HUES48 (cell line): ENCODE measurements around the gene TNS3.

Experiments used
- H3K27ac ChIP-seq: one replicate; pipeline ENCODE4 v1.7.0; 2013; ENCODE audit warnings: low read depth, low read length, inconsistent platforms
- H3K27me3 ChIP-seq: 2 replicates; pipeline ENCODE4 v1.6.1; 2013; ENCODE audit warnings: mild to moderate bottlenecking, low read length; ENCODE audit not compliant: control insufficient read depth, insufficient read depth
- H3K36me3 ChIP-seq: 2 replicates; pipeline ENCODE4 v1.6.1; 2013; ENCODE audit warnings: low read length; ENCODE audit not compliant: control insufficient read depth, insufficient read depth
- H3K4me1 ChIP-seq: 2 replicates; pipeline ENCODE4 v1.6.1; 2013; ENCODE audit warnings: mild to moderate bottlenecking, low read length; ENCODE audit not compliant: control insufficient read depth, insufficient read depth
- H3K4me3 ChIP-seq: 2 replicates; pipeline ENCODE4 v1.5.1; 2013; ENCODE audit warnings: mild to moderate bottlenecking, low read depth, low read length
- H3K9ac ChIP-seq: 2 replicates; pipeline ENCODE4 v1.6.1; 2013; ENCODE audit warnings: mild to moderate bottlenecking, low read depth, low read length, moderate library complexity
- H3K9me3 ChIP-seq: 2 replicates; pipeline ENCODE4 v1.6.1; 2013; ENCODE audit warnings: low read length; ENCODE audit not compliant: control insufficient read depth, insufficient read depth

The TNS3 gene

GRCh38 chr7:47290867-47291266, 291.0 kb downstream of the TNS3 start:
- Histone ChIP-seq H3K4me3 (no peak overlapping the region), H3K27me3 (no peaks in the 10 kb centered on the region), H3K4me1 (no peaks in the 10 kb centered on the region), H3K36me3 (peaks cover 34% of the 10 kb centered on the region), H3K9ac (no peak overlapping the region), H3K9me3 (no peaks in the 10 kb centered on the region), H3K27ac (no peak overlapping the region)

- no peaks in the 10 kb centered on the region for H3K4me1 ChIP-seq
- H3K27ac ChIP-seq: no peak overlapping the region
- no peaks in the 10 kb centered on the region for H3K27me3 ChIP-seq
- H3K9me3 ChIP-seq: no peaks in the 10 kb centered on the region
- no peak overlapping the region for H3K4me3 ChIP-seq
- H3K9ac ChIP-seq: no peak overlapping the region
- peaks cover 34% of the 10 kb centered on the region for H3K36me3 ChIP-seq
Observed at GRCh38 chr7:47290466-47290865, 291.4 kb downstream of the TNS3 start.

- H3K9ac ChIP-seq: no peak overlapping the region
- H3K9me3 ChIP-seq: no peaks in the 10 kb centered on the region
- H3K36me3 ChIP-seq: peaks cover 48% of the 10 kb centered on the region
- H3K27me3 ChIP-seq: no peaks in the 10 kb centered on the region
- H3K27ac ChIP-seq: no peak overlapping the region
- H3K4me1 ChIP-seq: no peaks in the 10 kb centered on the region
- no peak overlapping the region for H3K4me3 ChIP-seq
Observed at GRCh38 chr7:47288060-47288459, 293.9 kb downstream of the TNS3 start.

GRCh38 chr7:47285860-47286491, 295.9 kb downstream of the TNS3 start:
- H3K9me3 ChIP-seq: no peaks in the 10 kb centered on the region
- H3K27ac ChIP-seq: no peak overlapping the region
- no peaks in the 10 kb centered on the region for H3K27me3 ChIP-seq
- H3K4me1 ChIP-seq: no peaks in the 10 kb centered on the region
- H3K4me3 ChIP-seq: no peak overlapping the region
- H3K36me3 ChIP-seq: peaks cover 43% of the 10 kb centered on the region
- H3K9ac ChIP-seq: no peak overlapping the region

- Histone ChIP-seq H3K36me3 (peaks cover 45% of the 10 kb centered on the region), H3K27ac (no peak overlapping the region), H3K4me1 (no peaks in the 10 kb centered on the region), H3K4me3 (no peak overlapping the region), H3K9ac (no peak overlapping the region), H3K9me3 (no peaks in the 10 kb centered on the region), H3K27me3 (no peaks in the 10 kb centered on the region)
Observed at GRCh38 chr7:47284691-47285635, 296.9 kb downstream of the TNS3 start.

GRCh38 chr7:47283497-47284131, 298.3 kb downstream of the TNS3 start:
- H3K9ac ChIP-seq: no peak overlapping the region
- no peaks in the 10 kb centered on the region for H3K27me3 ChIP-seq
- H3K9me3 ChIP-seq: no peaks in the 10 kb centered on the region
- H3K27ac ChIP-seq: no peak overlapping the region
- H3K4me1 ChIP-seq: no peaks in the 10 kb centered on the region
- peaks cover 45% of the 10 kb centered on the region for H3K36me3 ChIP-seq
- no peak overlapping the region for H3K4me3 ChIP-seq

- no peaks in the 10 kb centered on the region for H3K9me3 ChIP-seq
- H3K36me3 ChIP-seq: peaks cover 44% of the 10 kb centered on the region
- no peak overlapping the region for H3K4me3 ChIP-seq
- H3K4me1 ChIP-seq: no peaks in the 10 kb centered on the region
- H3K27me3 ChIP-seq: no peaks in the 10 kb centered on the region
- no peak overlapping the region for H3K27ac ChIP-seq
- no peak overlapping the region for H3K9ac ChIP-seq
Observed at GRCh38 chr7:47282790-47283496, 299.0 kb downstream of the TNS3 start.

- no peak overlapping the region for H3K27ac ChIP-seq
Observed at GRCh38 chr7:47281966-47282643, 299.8 kb downstream of the TNS3 start.

GRCh38 chr7:47281161-47281560, 300.8 kb downstream of the TNS3 start:
- no peaks in the 10 kb centered on the region for H3K9me3 ChIP-seq
- no peak overlapping the region for H3K9ac ChIP-seq
- H3K4me1 ChIP-seq: no peaks in the 10 kb centered on the region
- H3K27ac ChIP-seq: no peak overlapping the region
- H3K4me3 ChIP-seq: no peak overlapping the region
- peaks cover 43% of the 10 kb centered on the region for H3K36me3 ChIP-seq
- H3K27me3 ChIP-seq: no peaks in the 10 kb centered on the region

More at GRCh38 chr7:47281966-47282643, 299.8 kb downstream of the TNS3 start:
- no peak overlapping the region for H3K9ac ChIP-seq
- peaks cover 43% of the 10 kb centered on the region for H3K36me3 ChIP-seq
- H3K27me3 ChIP-seq: no peaks in the 10 kb centered on the region
- no peaks in the 10 kb centered on the region for H3K4me1 ChIP-seq
- H3K9me3 ChIP-seq: no peaks in the 10 kb centered on the region
- H3K4me3 ChIP-seq: no peak overlapping the region

- H3K36me3 ChIP-seq: peaks cover 43% of the 10 kb centered on the region
- H3K4me1 ChIP-seq: no peaks in the 10 kb centered on the region
- no peak overlapping the region for H3K27ac ChIP-seq
- no peaks in the 10 kb centered on the region for H3K9me3 ChIP-seq
- H3K4me3 ChIP-seq: no peak overlapping the region
- no peaks in the 10 kb centered on the region for H3K27me3 ChIP-seq
- no peak overlapping the region for H3K9ac ChIP-seq
Observed at GRCh38 chr7:47280114-47280513, 301.8 kb downstream of the TNS3 start.
